Sigmoid colon (tissue), 4 donors: ENCODE data around the gene HEY2.

ENCODE experiments used
- EP300 ChIP-seq, 4 donors: sonication (generic); formaldehyde crosslinking; IDR thresholded peaks; one replicate each; pipeline ENCODE4 v1.6.1; 2017; ENCODE audit warnings: antibody characterized with exemption in 4 of 4
- POLR2A ChIP-seq, 2 donors: fragments of 450-650 bp; IDR thresholded peaks; one replicate each; pipeline ENCODE4 v1.6.1; 2016; ENCODE audit warnings: antibody characterized with exemption in 2 of 2, mild to moderate bottlenecking in 2 of 2, moderate library complexity in 2 of 2

DNA sequence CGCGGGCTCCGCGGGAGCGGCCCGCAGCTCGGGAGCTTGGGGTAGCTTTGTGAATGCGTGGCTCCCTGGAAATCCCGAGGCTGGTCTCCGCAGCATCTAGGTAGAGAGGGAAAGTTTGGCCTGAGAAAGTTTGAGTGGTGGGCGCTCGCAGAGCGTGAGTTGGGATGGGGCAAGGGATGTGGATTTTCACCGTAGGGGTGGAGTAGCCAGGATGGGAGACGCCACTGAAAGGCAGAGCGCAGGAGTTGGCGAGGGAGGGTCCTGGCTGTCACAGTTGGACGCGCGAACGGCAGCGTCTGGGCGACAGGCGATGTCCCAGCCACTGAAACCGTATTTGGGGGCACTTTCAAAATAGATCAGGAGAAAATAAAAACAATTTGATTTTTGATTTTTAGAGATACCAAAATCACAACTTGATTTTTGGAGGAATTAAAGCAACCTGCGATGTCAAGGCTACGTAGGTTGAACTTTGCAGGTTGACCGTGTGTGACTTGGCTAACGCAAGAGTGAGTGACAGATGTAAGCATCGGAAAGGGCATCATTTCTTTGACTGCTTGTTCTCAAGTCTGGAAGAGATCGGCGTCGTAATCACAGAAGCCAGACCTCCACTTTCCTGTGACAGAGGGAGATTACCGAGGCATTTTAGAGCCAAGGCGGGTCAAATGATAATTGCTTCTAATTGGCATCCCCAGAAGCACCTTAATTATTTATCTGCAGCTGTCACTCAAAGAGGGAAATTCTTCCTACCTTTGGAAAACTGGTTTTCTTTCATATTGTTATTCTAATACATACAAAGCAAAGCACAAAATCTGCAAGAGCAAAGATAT lies 646 bp downstream of the HEY2 start:
- no peak for TF ChIP-seq POLR2A (IDR thresholded peaks at IDR 0.05)
- no peak for TF ChIP-seq EP300 (IDR thresholded peaks at IDR 0.05)
